Endothelial cell (in vitro differentiated cells): ENCODE data around the gene ALK. TPM values are rescaled to one million over a fixed set of nuclear protein-coding genes. Genes with fewer than 3 reads are reported as not detected.

Source experiments
- DNase-seq: peaks from one replicate; pipeline ENCODE4 v3.0.0; 2021; ENCODE audit warnings: low spot score
- H3K27ac Mint-ChIP-seq: one replicate; pipeline ENCODE4 v1.8.0; 2021; ENCODE audit warnings: mixed read lengths, inconsistent platforms; ENCODE audit not compliant: unreplicated experiment
- H3K27me3 Mint-ChIP-seq: one replicate; pipeline ENCODE4 v1.8.0; 2021; ENCODE audit warnings: mild to moderate bottlenecking, moderate library complexity, mixed read lengths, inconsistent platforms; ENCODE audit not compliant: unreplicated experiment
- H3K36me3 Mint-ChIP-seq: one replicate; pipeline ENCODE4 v1.8.0; 2021; ENCODE audit warnings: mild to moderate bottlenecking, low read depth, mixed read lengths, inconsistent platforms; ENCODE audit not compliant: unreplicated experiment
- H3K4me1 Mint-ChIP-seq: one replicate; pipeline ENCODE4 v1.8.0; 2021; ENCODE audit warnings: mild to moderate bottlenecking, mixed read lengths, inconsistent platforms; ENCODE audit not compliant: unreplicated experiment
- H3K4me3 Mint-ChIP-seq: one replicate; pipeline ENCODE4 v1.8.0; 2021; ENCODE audit warnings: mild to moderate bottlenecking, mixed read lengths, inconsistent platforms; ENCODE audit not compliant: unreplicated experiment
- H3K9me3 Mint-ChIP-seq: one replicate; pipeline ENCODE4 v1.8.0; 2021; ENCODE audit warnings: mixed read lengths, inconsistent platforms; ENCODE audit not compliant: unreplicated experiment
- total RNA-seq: library from RNA; stranded (reverse); fragmentation: NEBNext Ultra II Directional; extraction: Animal tissue kit (Norgen Biotek cat#: 25700); gene quantifications from one replicate; pipeline ENCODE4 v1.2.1, GENCODE V29; 2021; ENCODE audit not compliant: unreplicated experiment
- TF ChIP-seq, protein P1 (sequence below): fragments of 200-600 bp; sonication (generic); IDR thresholded peaks from one replicate; pipeline ENCODE4 v1.5.0; 2021; ENCODE audit warnings: antibody characterized with exemption; ENCODE audit not compliant: unreplicated experiment

ALK gene
- total RNA-seq, 1 donor from 2014 or later: 0.05 TPM

DNA sequence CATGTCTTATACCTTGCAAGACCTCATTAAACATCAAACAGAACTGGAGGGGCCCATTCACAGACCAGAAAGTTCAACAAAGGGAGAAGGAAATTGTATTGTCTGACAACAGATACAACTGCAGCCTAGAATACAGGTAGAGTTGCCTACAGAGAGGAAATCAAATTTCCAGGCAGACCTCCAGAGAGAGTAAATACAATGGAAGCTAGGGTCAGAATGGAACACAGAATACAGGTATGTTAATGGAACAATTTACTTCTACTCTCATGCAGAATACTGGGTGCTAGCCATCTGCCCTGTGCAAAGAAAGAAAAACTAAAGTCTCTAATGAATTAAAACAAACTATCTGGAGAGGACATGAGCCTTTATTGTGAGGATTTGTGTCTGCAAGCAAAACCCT is 31.6 kb upstream of the ALK start:
- H3K27me3 Mint-ChIP-seq: no peaks in the 10 kb centered on the region
- no peaks in the 10 kb centered on the region for H3K36me3 Mint-ChIP-seq
- no peak overlapping the region for H3K27ac Mint-ChIP-seq
- TF ChIP-seq, protein P1, sequence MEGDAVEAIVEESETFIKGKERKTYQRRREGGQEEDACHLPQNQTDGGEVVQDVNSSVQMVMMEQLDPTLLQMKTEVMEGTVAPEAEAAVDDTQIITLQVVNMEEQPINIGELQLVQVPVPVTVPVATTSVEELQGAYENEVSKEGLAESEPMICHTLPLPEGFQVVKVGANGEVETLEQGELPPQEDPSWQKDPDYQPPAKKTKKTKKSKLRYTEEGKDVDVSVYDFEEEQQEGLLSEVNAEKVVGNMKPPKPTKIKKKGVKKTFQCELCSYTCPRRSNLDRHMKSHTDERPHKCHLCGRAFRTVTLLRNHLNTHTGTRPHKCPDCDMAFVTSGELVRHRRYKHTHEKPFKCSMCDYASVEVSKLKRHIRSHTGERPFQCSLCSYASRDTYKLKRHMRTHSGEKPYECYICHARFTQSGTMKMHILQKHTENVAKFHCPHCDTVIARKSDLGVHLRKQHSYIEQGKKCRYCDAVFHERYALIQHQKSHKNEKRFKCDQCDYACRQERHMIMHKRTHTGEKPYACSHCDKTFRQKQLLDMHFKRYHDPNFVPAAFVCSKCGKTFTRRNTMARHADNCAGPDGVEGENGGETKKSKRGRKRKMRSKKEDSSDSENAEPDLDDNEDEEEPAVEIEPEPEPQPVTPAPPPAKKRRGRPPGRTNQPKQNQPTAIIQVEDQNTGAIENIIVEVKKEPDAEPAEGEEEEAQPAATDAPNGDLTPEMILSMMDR: no peak
- peaks cover 14% of the 10 kb centered on the region for H3K4me1 Mint-ChIP-seq
- DNase-seq: no peak
- H3K4me3 Mint-ChIP-seq: no peak overlapping the region
- no peaks in the 10 kb centered on the region for H3K9me3 Mint-ChIP-seq

DNA sequence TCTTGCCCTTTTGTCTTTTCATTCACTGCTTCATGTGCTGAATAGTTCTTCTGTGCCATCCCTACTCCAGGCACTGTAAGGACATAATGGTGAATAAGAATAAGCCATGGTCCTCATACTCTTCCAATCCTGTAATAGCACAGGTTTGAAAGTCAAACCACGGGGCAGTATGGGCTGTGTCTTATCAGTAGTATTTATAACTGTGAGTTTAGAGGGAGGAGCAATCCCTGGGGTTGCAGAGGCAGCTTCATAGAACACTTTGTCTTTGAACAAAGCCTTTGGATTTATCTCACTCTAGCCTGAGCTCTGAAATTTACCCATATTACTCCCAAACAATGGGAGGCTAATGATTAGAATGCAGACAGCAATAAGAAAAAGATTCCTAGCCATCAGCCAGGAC is 30.2 kb upstream of the ALK start:
- Mint-ChIP-seq H3K27me3 (peaks cover 1% of the 10 kb centered on the region), H3K9me3 (no peaks in the 10 kb centered on the region), H3K4me3 (no peak overlapping the region), H3K36me3 (no peaks in the 10 kb centered on the region), H3K27ac (no peak overlapping the region), H3K4me1 (peaks cover 14% of the 10 kb centered on the region)
- no peak for DNase-seq
- TF ChIP-seq, protein P1: no peak

DNA sequence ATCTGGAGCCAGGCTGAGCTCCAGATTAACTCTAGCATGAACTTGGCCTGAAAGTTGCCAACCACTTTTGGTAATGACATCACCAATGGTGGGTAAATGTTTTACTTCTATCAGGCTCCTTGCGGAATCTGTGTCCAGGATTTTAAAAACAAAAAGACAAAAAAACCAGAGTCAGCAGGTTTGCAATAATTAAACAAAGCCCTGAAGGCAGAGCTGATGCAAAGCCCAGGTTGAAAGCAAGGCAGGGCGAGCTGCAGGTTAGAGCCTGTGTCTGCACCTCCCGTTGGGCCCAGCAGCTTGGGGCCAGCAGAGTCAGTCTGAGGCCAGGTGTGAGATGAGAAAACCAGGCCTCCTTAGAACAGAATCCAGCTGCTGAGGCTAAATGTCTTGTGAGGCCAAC is 29.1 kb upstream of the ALK start:
- Mint-ChIP-seq H3K4me1 (peaks cover 14% of the 10 kb centered on the region), H3K9me3 (no peaks in the 10 kb centered on the region), H3K27ac (no peak overlapping the region), H3K27me3 (peaks cover 1% of the 10 kb centered on the region), H3K36me3 (no peaks in the 10 kb centered on the region), H3K4me3 (no peak overlapping the region)
- DNase-seq: no peak
- TF ChIP-seq, protein P1: no peak

DNA sequence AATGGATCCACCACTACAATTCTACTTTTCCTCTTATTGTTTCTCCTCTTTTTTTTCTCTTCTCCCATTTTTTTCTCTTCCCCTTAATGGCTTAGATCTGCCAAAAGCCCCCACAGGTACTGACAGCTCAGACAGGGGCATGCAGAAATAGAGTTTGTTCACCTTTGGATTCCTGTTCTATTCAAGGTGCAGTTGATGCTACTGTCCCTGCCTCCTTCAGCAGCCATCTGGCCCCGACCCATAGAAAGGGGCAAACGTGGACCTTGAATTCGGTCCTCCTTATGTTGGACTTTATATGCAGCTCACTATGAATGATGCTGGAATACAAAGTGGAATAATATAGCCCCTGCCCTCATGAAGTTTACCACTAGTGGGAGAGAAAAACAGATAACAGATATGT is 27.7 kb upstream of the ALK start:
- Mint-ChIP-seq H3K4me3 (no peak overlapping the region), H3K27ac (no peak overlapping the region), H3K9me3 (no peaks in the 10 kb centered on the region), H3K27me3 (peaks cover 1% of the 10 kb centered on the region), H3K4me1 (peaks cover 11% of the 10 kb centered on the region), H3K36me3 (no peaks in the 10 kb centered on the region)
- TF ChIP-seq, protein P1: no peak
- no peak for DNase-seq

DNA sequence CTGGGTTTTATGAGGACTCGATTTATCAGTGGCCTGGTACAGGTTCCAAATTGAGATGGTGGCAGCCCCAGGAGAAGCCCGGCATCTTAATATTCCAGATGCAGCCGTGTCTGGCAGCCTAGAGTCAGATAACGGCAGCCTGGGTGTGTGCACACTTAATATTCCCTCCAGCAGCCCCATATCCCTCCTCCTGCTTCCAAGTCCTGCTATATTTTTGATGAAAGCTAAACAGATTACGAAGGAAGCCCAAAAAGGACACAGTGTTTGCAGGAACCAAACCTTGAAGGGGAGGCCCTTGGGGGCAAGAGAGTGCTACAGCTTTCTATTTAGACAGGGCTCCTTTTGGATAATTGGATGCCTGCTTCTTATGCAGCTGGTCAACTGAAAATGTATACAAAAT is 25.1 kb upstream of the ALK start:
- DNase-seq: no peak
- Mint-ChIP-seq H3K4me3 (no peak overlapping the region), H3K27ac (no peak overlapping the region), H3K27me3 (peaks cover 3% of the 10 kb centered on the region), H3K36me3 (no peaks in the 10 kb centered on the region), H3K9me3 (no peaks in the 10 kb centered on the region), H3K4me1 (no peaks in the 10 kb centered on the region)
- TF ChIP-seq, protein P1: no peak
